NCI-H128 (cell line): ENCODE results near the gene FOXN3.

ENCODE experiments used
- DNase-seq: peaks from one replicate; lab custom pipeline; 2025; ENCODE audit not compliant: unreplicated experiment; lab: John Stamatoyannopoulos, UW

The FOXN3 gene

DNA sequence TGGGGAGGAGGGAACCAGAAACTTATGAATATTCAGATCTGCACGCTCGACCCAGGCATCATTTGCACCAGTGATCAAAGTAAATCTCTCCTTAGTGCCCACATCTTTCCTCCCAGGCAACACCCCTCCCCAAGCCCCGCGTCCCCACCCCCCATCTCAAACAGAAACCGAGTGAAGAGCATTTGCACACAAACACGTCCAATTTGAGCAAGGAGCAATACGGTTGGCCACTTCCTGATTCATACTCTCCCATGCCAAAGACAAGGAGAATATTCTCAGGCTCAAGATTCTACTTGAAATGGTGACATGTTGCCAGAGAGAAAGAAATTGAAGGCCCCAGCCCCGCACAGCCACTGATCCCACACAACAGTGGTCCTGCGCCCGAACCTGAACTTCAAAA, 7.1 kb downstream of the FOXN3 start:
- no peak for DNase-seq

DNA sequence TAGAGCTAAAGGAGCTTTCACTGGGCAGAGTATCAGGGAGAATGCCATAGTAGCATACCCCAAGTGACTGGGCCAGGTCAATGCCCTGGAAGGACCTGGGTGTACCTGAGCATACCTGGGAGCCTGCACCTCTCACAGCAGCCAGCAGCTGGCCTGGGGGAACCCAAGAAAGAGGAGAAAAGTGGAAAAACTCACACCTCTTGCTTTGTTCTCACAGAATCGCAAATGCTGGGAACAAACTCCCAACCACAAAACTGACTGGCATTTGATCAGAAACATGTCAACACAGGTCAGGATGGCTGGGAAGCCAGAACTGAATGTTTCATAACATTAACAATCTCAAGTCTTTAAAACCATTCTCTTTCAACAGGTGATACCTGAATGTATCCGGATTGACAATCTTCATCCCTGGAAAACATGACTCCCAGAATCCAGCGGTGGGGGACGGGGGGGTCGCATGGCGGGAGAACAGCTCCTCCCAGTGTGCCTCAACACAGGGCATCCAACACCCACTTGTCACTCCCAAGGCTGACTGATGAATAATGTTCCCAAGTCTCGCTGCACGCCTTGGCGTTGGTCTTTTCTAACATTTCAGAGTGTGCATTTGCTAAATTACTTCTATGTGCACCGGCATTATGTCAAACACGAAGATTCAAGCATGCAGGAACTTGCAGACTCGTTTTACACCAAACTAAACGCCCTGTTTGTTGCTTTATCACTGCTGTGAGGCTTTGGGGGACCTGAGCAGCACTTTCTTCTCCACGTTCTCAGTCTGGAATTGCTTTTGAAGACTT, 7.9 kb downstream of the FOXN3 start:
- DNase-seq, result no peak

DNA sequence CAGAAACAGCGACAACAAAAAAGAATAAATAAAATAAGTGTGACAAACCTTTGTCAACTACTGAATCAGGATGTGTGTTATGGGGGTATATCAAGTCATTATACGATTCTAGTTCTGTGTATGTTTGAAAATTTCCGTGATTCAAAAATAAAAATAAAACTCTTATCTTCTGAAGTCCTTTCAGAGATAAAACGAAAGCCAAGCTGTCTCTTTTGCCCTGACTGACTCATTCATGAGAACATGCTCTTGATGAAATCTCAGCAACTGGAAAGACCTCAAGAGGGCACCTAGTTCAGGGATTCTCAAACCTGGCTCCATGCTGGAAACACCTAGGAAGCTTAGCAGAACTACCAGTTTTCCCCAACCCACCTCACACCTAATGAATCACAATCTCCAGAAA, 9.2 kb downstream of the FOXN3 start:
- no peak for DNase-seq

DNA sequence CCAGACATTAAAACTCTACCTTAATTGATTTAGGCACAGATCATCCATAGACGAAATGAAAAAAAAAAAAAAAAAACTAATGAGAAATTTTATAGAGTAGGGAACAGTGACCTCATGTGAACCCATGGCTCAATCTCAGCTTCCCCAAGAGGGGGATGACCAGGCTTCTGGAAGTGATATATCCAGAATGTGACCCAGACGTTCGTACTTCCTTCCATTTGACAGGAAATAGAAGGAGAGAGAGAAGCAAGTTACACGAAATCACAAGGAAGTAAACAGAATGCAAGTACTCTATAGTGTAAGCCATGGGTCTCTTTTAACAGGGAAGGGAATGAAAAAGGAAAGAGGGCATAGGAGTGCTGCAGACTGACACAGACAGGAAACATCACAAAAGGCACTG, 10.1 kb downstream of the FOXN3 start:
- no peak for DNase-seq

GRCh38 chr14:89406361-89406760, 10.7 kb downstream of the FOXN3 start:
- no peak for DNase-seq

GRCh38 chr14:89405712-89406111, 11.3 kb downstream of the FOXN3 start:
- DNase-seq, result no peak

DNA sequence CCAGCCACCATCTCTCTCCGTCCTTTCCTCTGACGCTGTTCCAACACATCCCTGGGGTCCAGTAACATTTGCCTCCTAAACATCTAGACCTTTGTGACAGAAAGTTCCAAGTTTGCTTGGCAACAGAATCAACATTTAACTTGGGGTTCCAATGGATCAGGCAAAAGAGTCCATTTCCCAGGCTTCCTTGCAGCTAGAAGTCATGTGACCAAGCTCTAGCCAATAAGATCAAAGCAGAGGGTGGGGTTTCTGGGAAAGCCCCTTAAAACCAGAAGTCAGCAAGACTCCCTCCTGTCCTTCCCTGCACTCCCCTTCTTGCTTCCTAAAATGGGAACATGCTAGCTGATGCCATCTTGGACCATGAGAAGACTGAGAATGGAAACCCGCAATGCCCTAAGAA, 14.7 kb downstream of the FOXN3 start:
- no peak for DNase-seq

DNA sequence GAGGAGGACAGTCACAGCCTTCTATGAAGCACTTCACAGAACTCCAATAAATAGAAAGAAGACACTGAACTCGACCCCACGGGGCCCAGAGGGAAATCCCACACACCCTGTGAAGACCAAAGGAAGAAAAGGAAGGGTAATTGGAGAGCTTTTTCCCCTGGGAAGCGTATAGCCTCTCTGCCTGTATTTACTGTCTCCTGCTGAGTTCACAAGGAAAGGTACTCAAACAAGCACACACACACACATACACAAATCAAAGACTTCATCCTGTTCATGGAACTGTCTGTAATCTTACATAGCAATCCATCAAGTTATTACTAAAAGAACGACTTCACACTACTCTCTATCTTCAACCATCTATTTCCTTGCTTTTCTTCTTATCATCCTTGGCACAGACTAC, 15.3 kb downstream of the FOXN3 start:
- no peak for DNase-seq

GRCh38 chr14:89401241-89401640, 15.8 kb downstream of the FOXN3 start:
- no peak for DNase-seq

- DNase-seq, result no peak
These were observed 16.5 kb downstream of the FOXN3 start for GRCh38 chr14:89400529-89400928.

DNA sequence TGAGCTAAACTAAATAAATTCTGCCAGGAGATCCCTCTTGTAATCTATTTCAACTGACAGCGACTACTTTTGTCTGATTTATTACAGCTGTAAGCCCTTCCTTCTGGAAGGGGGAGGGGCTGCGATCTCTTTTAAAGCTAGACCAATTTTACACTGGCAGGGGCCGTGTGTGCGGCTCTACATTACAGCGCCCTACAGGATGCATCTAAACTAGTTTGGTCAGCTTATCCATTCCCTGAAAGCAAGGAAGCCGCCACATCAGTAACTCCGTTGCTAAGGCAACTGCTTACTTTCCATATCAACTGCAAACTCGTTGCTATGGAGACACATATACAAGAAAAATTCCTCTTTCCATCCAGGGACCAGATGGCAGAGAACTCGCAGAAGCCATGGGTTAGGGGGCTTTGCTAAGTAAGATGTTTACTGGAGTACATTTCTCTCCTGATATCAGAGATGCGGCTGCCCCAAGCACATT, 17.4 kb downstream of the FOXN3 start:
- no peak for DNase-seq

DNA sequence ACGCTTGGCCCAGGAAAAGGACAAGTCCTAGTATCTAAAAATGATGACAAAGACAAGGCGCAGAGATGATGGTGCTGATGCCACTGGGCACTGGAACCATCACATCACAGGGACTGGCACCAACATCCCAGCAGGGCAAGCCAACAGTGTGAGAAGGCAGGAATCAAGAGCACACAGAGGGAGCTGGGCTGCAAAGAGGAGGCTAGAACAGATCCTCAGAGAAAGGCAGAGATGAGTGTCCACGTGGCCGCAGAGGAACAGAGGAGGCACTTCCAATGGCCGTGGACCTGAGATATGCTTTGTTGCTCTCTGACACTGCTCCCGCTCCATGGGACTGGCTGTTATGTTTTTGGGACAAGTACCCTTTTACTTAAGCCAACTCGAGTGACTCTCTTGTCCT, 17.9 kb downstream of the FOXN3 start:
- DNase-seq, result no peak

DNA sequence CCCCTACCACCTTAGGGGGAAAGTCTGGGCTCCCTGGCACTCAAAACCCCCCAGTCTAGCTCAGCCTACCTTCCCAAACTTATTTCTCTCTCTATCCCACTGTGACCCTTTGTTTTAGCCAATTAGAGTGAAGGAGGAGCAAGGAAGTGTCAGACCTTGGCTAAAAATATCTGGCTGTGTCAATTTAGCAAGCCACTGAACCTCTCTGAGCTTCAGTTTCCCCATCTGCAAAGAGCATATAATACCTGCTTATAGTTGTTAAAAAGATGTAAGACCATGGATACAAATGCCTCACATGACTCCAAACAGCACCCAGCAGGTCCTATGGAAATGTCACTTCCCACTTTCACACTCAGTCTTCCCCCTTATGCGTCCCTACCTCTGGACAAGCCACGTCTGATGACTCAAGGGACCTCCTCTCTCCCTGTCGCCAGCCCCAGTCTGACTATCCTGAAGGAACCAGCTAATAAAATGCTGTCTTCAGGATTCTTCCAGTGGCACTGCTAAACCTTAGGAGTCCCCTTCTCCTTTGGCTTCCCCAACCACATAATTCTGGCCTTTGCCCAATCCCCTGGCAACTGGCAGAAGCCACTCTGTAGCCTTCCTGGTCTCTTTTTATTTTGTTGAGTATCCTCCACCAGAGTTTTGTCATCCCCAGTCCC, 19.3 kb downstream of the FOXN3 start:
- DNase-seq, result no peak

DNA sequence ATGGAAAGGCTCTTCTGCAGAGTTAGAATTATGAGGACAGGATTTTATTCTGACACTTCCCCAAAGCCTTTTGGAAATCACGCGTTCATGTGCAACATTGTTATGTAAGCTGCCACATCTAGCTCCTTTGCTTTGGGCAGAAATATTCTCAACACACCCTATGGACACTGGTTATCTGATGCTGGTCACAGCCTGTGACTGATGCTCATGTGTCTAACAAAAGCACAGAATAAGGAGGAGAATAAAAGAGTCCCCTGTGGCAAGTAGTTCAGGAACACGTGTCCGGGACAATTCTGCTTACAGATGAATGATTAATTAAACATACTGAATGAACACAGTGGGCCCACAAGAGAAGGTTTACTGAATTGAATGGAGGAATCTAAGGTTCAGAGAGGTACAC, 22.1 kb downstream of the FOXN3 start:
- no peak for DNase-seq

GRCh38 chr14:89393222-89393745, 23.7 kb downstream of the FOXN3 start:
- no peak for DNase-seq

DNA sequence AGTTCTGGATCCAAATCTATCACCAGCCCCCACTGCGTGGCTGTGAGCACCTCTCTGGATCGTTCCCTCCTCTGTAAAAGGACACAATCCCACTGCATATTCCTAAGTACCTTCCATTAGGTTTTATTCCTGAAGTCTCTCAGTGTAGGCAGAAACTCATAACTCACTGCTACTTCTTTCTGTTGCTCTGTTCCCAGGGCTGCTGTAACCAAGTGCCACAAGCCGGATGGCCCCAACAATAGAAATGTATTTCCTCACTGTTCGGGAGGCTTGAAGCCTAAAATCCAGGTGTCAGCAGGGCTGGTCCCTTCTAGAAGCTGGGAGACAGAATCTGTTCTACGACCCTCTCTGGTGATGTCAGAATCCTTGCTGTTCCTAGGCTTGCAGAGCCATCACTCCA, 24.9 kb downstream of the FOXN3 start:
- no peak for DNase-seq

DNA sequence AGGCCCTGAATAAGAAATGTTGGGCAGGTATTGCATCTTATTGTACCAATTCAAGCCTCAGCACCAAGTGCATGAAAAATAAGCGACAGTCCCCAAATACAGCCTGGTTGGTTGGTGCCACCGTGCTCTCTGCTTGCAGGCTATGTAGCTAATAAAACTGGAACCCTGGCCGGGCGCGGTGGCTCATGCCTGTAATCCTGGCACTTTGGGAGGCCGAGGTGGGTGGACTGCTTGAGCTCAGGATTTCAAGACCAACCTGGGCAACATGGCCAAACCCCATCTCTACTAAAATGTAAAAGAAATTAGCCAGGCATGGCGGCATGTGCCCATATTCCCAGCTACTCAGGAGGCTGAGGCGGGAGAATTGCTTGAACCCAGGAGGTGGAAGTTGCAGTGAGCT, 25.5 kb downstream of the FOXN3 start:
- DNase-seq, result no peak

DNA sequence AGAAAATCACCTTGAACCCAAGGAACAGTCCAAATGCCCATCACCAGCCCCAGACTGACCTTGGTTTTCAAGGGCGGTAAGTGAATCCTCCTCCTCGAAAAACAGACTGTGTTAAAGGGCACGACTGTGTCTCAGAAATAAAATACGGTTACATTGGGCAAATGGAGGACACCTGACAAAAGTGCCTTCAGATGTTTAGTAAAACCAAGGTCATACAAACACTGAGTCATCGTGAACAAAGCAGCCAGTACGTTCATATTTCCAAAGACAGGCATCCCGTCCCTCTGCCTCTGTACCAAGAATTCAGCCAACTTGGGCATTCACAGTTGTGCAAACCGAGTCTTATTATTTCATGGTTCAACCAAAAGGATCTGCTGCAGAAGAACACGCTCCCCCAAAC, 25.9 kb downstream of the FOXN3 start:
- no peak for DNase-seq

GRCh38 chr14:89388853-89389252, 28.2 kb downstream of the FOXN3 start:
- no peak for DNase-seq

DNA sequence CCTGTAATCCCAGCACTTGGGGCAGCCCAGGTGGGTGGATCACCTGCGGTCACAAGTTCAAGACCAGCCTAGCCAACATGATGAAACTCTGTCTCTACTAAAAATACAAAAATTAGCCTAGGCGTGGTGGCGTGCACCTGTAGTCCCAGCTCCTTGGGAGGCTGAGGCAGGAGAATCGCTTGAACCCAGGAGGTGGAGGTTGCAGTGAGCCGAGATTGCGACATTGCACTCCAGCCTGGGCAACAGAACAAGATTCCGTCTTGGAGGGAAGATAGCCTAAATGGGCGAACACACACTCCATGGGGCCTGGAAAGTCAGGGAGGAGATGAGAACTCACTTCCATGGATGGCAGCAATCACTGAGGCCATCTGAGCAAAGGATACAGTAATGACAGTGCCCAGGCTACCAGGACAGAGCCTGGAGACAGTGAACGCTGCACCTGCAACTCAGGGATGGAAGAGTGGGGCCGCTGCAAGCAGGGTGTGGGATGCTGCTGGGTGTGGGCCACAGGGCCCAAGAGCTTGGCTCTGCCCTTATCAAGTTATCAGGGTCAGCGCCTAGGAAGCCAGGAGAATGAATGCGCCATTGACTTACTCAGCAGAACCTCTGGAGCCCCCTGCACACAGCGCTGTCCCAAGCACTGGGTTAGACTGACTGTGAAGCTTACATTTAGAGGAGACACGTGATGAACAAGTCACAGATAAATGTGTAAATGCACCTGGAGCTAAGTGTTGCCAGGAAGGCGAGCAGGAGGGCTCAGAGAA, 28.9 kb downstream of the FOXN3 start:
- no peak for DNase-seq

GRCh38 chr14:89386212-89386886, 30.7 kb downstream of the FOXN3 start:
- DNase-seq, result no peak
